ENCODE measurements around the gene ANP32A.

Gene ANP32A

GRCh38 chr15:68812597-68813431 lies 7.9 kb downstream of the ANP32A start:
- TF ChIP-seq CTCF (IDR thresholded peaks at IDR 0.05; ENCODE audit: insufficient read depth, low read length, missing control alignments): no peak
- CTCF ChIA-PET: interaction anchor here (1.3 to 1.7 kb wide), 2 partner anchors 28 to 263 kb away, joined by 3 to 5 read pairs; no protein-coding TSS in a partner anchor
- POLR2A ChIA-PET: interaction anchor here (0.6 kb wide), 2 partner anchors 86 to 98 kb away, joined by 3 to 5 read pairs; no protein-coding TSS in a partner anchor
- H3K4me3 ChIP-seq (ENCODE audit: low read depth, low read length): no peak overlapping the region
- DNase-seq (ENCODE audit: low read depth, low spot score): no peak

- no peak overlapping the region for H3K4me3 ChIP-seq (ENCODE audit: low read depth, low read length)
- ChIA-PET CTCF (no interaction called here), POLR2A (no interaction called here)
- no peak for TF ChIP-seq CTCF (IDR thresholded peaks at IDR 0.05; ENCODE audit: insufficient read depth, low read length, missing control alignments)
- DNase-seq (ENCODE audit: low read depth, low spot score): no peak
Measured at GRCh38 chr15:68812069-68812468, 8.6 kb downstream of the ANP32A start.

- H3K4me3 ChIP-seq (ENCODE audit: low read depth, low read length): no peak overlapping the region
- no peak for DNase-seq (ENCODE audit: low read depth, low spot score)
- POLR2A ChIA-PET: no interaction called here
- CTCF ChIA-PET: no interaction called here
- no peak for TF ChIP-seq CTCF (IDR thresholded peaks at IDR 0.05; ENCODE audit: insufficient read depth, low read length, missing control alignments)
Measured at GRCh38 chr15:68809517-68809916, 11.2 kb downstream of the ANP32A start.

GRCh38 chr15:68808770-68809169 lies 11.9 kb downstream of the ANP32A start:
- ChIA-PET CTCF (no interaction called here), POLR2A (no interaction called here)
- no peak overlapping the region for H3K4me3 ChIP-seq (ENCODE audit: low read depth, low read length)
- no peak for DNase-seq (ENCODE audit: low read depth, low spot score)
- TF ChIP-seq CTCF (IDR thresholded peaks at IDR 0.05; ENCODE audit: insufficient read depth, low read length, missing control alignments): no peak

GRCh38 chr15:68808091-68808490 lies 12.6 kb downstream of the ANP32A start:
- no peak for TF ChIP-seq CTCF (IDR thresholded peaks at IDR 0.05; ENCODE audit: insufficient read depth, low read length, missing control alignments)
- no peak overlapping the region for H3K4me3 ChIP-seq (ENCODE audit: low read depth, low read length)
- POLR2A ChIA-PET: interaction anchor here (1.1 kb wide), 1 partner anchor 8 kb away, joined by 4 read pairs; no protein-coding TSS in a partner anchor
- CTCF ChIA-PET: interaction anchor here (0.9 to 1.2 kb wide), 3 partner anchors 18 to 68 kb away, joined by 3 to 5 read pairs (median 3); no protein-coding TSS in a partner anchor
- no peak for DNase-seq (ENCODE audit: low read depth, low spot score)

- ChIA-PET CTCF (interaction anchor here (1.0 to 1.2 kb wide), 2 partner anchors 17 to 24 kb away, joined by 3 to 4 read pairs; no protein-coding TSS in a partner anchor), POLR2A (interaction anchor here (1.1 kb wide), 1 partner anchor 9 kb away, joined by 4 read pairs; no protein-coding TSS in a partner anchor)
- DNase-seq (ENCODE audit: low read depth, low spot score): no peak
- no peak for TF ChIP-seq CTCF (IDR thresholded peaks at IDR 0.05; ENCODE audit: insufficient read depth, low read length, missing control alignments)
- no peak overlapping the region for H3K4me3 ChIP-seq (ENCODE audit: low read depth, low read length)
Measured at GRCh38 chr15:68807249-68807648, 13.4 kb downstream of the ANP32A start.
